GM23338 (cell line): ENCODE results near the gene ZDHHC6. TPM values are rescaled to one million over a fixed set of nuclear protein-coding genes. Genes with fewer than 3 reads are reported as not detected.

Experiments
- ATAC-seq: fragments of 200-7000 bp; cut with Tn5 transposase; 3 replicates; pipeline ENCODE4 v1.9.1; 2020
- DNase-seq: peaks from one replicate; pipeline ENCODE4 v3.0.0-alpha.2; 2015; ENCODE audit warnings: low spot score
- H2AFZ ChIP-seq: fragments of 200-600 bp; sonication (generic); 2 replicates; pipeline ENCODE4 v1.8.0; 2016; ENCODE audit warnings: antibody characterized with exemption, mild to moderate bottlenecking, moderate library complexity
- H3F3A ChIP-seq: fragments of 200-600 bp; sonication (generic); replicated peaks from 2 replicates; pipeline ENCODE4 v1.8.0; 2017; ENCODE audit warnings: antibody characterized with exemption, mixed run types, low read depth
- H3K27ac ChIP-seq: fragments of 200-600 bp; sonication (generic); 2 replicates; pipeline ENCODE4 v1.6.1; 2016; ENCODE audit warnings: low read depth
- H3K27me3 ChIP-seq: fragments of 200-600 bp; sonication (generic); 2 replicates; pipeline ENCODE4 v1.8.0; 2016; ENCODE audit warnings: mild to moderate bottlenecking, mixed run types, moderate library complexity; ENCODE audit not compliant: insufficient read depth
- H3K36me3 ChIP-seq: fragments of 200-600 bp; sonication (generic); 2 replicates; pipeline ENCODE4 v1.8.0; 2016; ENCODE audit warnings: mild to moderate bottlenecking; ENCODE audit not compliant: insufficient read depth
- H3K4me1 ChIP-seq: fragments of 200-600 bp; sonication (generic); 2 replicates; pipeline ENCODE4 v1.8.0; 2016; ENCODE audit warnings: mild to moderate bottlenecking, moderate library complexity; ENCODE audit not compliant: insufficient read depth
- H3K4me2 ChIP-seq: fragments of 200-600 bp; sonication (generic); 2 replicates; pipeline ENCODE4 v1.7.1; 2017; ENCODE audit warnings: mixed run types
- H3K4me3 ChIP-seq: fragments of 200-600 bp; sonication (generic); 2 replicates; pipeline ENCODE4 v1.6.1; 2016; ENCODE audit warnings: mixed run types
- H3K79me2 ChIP-seq: fragments of 200-600 bp; sonication (generic); replicated peaks from 2 replicates; pipeline ENCODE4 v1.8.0; 2017; ENCODE audit warnings: mild to moderate bottlenecking; ENCODE audit not compliant: insufficient read depth
- H3K9me2 ChIP-seq: fragments of 200-600 bp; sonication (generic); 2 replicates; pipeline ENCODE4 v1.8.0; 2017; ENCODE audit not compliant: insufficient read depth
- H4K20me1 ChIP-seq: fragments of 200-600 bp; sonication (generic); replicated peaks from 2 replicates; pipeline ENCODE4 v1.8.0; 2017; ENCODE audit warnings: mild to moderate bottlenecking; ENCODE audit not compliant: insufficient read depth
- H3K27ac Mint-ChIP-seq: 2 replicates; pipeline ENCODE4 v1.8.0; 2020; ENCODE audit warnings: inconsistent platforms, mild to moderate bottlenecking, moderate library complexity, mixed read lengths
- H3K27me3 Mint-ChIP-seq: 3 replicates; pipeline ENCODE4 v1.8.0; 2022; ENCODE audit warnings: low read depth, mild to moderate bottlenecking, moderate library complexity, mixed read lengths, inconsistent platforms; ENCODE audit not compliant: insufficient read depth, poor library complexity
- H3K36me3 Mint-ChIP-seq: 3 replicates; pipeline ENCODE4 v1.8.0; 2021; ENCODE audit warnings: low read depth, mild to moderate bottlenecking, inconsistent platforms, moderate library complexity, mixed read lengths
- H3K4me1 Mint-ChIP-seq: 3 replicates; pipeline ENCODE4 v1.8.0; 2020; ENCODE audit warnings: mild to moderate bottlenecking, inconsistent platforms, mixed read lengths
- H3K4me3 Mint-ChIP-seq: 3 replicates; pipeline ENCODE4 v1.8.0; 2021; ENCODE audit warnings: moderate library complexity, mild to moderate bottlenecking, inconsistent platforms, mixed read lengths
- H3K9me3 Mint-ChIP-seq: 3 replicates; pipeline ENCODE4 v1.8.0; 2020; ENCODE audit warnings: moderate library complexity, mild to moderate bottlenecking, inconsistent platforms, mixed read lengths
- CREB1 ChIP-seq: fragments of 250-450 bp; sonication (Bioruptor Pico); IDR thresholded peaks from 2 replicates; pipeline ENCODE4 v1.5.0; 2020; ENCODE audit warnings: low read depth, mild to moderate bottlenecking, moderate library complexity
- CTCF ChIP-seq, 2 experiments: fragments of 200-600 bp in 1 of 2; sonication (generic) in 1 of 2; conservative IDR thresholded peaks; 2 replicates each; pipeline versions ENCODE4 v1.5.1 to v1.6.1; 2016 to 2017; ENCODE audit warnings: antibody characterized with exemption in 2 of 2, low read depth in 2 of 2, mild to moderate bottlenecking in 2 of 2, moderate library complexity in 1 of 2
- NANOG ChIP-seq: IDR thresholded peaks from 2 replicates; pipeline ENCODE4 v1.6.1; 2016; ENCODE audit warnings: antibody characterized with exemption, borderline replicate concordance
- POLR2AphosphoS5 ChIP-seq: IDR thresholded peaks from 2 replicates; pipeline ENCODE4 v1.6.1; 2016; ENCODE audit warnings: antibody characterized with exemption, low read depth
- STAT1 ChIP-seq: IDR thresholded peaks from one replicate; pipeline ENCODE4 v1.6.1; 2016; ENCODE audit warnings: antibody characterized with exemption; ENCODE audit not compliant: unreplicated experiment
- ZNF331 ChIP-seq: fragments of 250-450 bp; sonication (Bioruptor Pico); IDR thresholded peaks from 2 replicates; pipeline ENCODE4 v1.5.0; 2020; ENCODE audit warnings: low read depth, mild to moderate bottlenecking, moderate library complexity
- polyA plus RNA-seq: library from polyadenylated mRNA; unstranded; fragments of >200 nt; fragmentation: Nextera tagmentation; extraction: Ambion mirVana; gene quantifications from 2 replicates; pipeline ENCODE4 v1.2.1, GENCODE V29; 2016
- total RNA-seq: library from RNA; depleted of rRNA; stranded (reverse); fragments of >200 nt; shearing (Covaris generic); gene quantifications from 2 replicates; pipeline ENCODE4 v1.2.3, GENCODE V29; 2014; rRNA removed
- TF ChIP-seq, protein P1 (sequence below): fragments of 250-450 bp; sonication (Bioruptor Pico); IDR thresholded peaks from 2 replicates; pipeline ENCODE4 v1.5.0; 2020; ENCODE audit warnings: mild to moderate bottlenecking, moderate library complexity

ZDHHC6 gene
- total and polyA plus RNA-seq, 2 experiments from 2014 or later = 24.6 to 33.7 TPM

DNA sequence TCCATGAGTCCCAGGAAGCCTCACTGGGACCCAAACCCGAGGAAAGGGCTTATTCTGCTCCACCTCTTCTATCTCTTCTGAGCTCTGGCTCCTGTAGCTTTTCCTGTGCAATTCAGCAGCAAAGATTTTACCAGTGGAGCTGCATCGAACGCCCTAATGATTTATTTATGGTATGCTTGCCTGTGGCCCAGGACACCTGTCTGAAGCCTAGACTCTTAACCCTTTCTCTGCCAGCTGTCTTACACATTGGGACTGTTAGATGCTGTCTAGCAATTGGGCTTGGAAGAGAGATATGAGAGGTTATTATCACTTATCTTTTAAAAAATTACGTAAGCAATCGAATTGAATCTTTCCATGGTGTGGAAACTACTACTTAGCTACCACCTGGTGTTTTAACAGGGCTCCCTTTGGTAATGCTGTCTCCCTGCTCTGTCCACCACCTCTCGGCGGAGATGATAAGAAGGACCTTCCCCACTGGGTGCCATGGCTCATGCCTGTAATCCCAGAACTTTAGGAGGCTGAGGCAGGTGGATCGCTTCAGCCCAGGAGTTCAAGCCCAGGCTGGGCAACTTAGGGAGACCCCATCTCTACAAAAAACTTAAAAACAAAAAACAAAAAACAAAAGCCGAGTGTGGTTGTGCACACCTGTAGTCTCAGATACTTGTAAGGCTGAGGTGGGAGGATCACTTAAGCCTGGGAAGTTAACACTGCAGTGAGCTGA lies 64.0 kb downstream of the ZDHHC6 start:
- H3K9me2 ChIP-seq = no peaks in the 10 kb centered on the region
- ATAC-seq (no peak), DNase-seq (no peak)
- no peak overlapping the region for H3K4me2 ChIP-seq
- Mint-ChIP-seq H3K9me3 (no peaks in the 10 kb centered on the region), H3K4me3 (no peak overlapping the region), H3K27ac (no peak overlapping the region), H3K27me3 (peaks cover 1% of the 10 kb centered on the region), H3K4me1 (no peaks in the 10 kb centered on the region), H3K36me3 (no peaks in the 10 kb centered on the region)
- no peaks in the 10 kb centered on the region for H4K20me1 ChIP-seq
- no peaks in the 10 kb centered on the region for H3K27me3 ChIP-seq
- H2AFZ ChIP-seq = no peak overlapping the region
- no peaks in the 10 kb centered on the region for H3K36me3 ChIP-seq
- no peak overlapping the region for H3K4me3 ChIP-seq
- no peaks in the 10 kb centered on the region for H3K79me2 ChIP-seq
- no peak overlapping the region for H3K27ac ChIP-seq
- no peaks in the 10 kb centered on the region for H3K4me1 ChIP-seq
- no peaks in the 10 kb centered on the region for H3F3A ChIP-seq
- TF ChIP-seq CTCF (conservative IDR thresholded peaks at IDR 0.05; ENCODE audit: low read depth in 2 of 2) (no peak), STAT1 (no peak), NANOG (no peak), CREB1 (CRISPR knock-in tag) (no peak), POLR2AphosphoS5 (no peak), ZNF331 (CRISPR knock-in tag) (no peak)
- TF ChIP-seq, protein P1, sequence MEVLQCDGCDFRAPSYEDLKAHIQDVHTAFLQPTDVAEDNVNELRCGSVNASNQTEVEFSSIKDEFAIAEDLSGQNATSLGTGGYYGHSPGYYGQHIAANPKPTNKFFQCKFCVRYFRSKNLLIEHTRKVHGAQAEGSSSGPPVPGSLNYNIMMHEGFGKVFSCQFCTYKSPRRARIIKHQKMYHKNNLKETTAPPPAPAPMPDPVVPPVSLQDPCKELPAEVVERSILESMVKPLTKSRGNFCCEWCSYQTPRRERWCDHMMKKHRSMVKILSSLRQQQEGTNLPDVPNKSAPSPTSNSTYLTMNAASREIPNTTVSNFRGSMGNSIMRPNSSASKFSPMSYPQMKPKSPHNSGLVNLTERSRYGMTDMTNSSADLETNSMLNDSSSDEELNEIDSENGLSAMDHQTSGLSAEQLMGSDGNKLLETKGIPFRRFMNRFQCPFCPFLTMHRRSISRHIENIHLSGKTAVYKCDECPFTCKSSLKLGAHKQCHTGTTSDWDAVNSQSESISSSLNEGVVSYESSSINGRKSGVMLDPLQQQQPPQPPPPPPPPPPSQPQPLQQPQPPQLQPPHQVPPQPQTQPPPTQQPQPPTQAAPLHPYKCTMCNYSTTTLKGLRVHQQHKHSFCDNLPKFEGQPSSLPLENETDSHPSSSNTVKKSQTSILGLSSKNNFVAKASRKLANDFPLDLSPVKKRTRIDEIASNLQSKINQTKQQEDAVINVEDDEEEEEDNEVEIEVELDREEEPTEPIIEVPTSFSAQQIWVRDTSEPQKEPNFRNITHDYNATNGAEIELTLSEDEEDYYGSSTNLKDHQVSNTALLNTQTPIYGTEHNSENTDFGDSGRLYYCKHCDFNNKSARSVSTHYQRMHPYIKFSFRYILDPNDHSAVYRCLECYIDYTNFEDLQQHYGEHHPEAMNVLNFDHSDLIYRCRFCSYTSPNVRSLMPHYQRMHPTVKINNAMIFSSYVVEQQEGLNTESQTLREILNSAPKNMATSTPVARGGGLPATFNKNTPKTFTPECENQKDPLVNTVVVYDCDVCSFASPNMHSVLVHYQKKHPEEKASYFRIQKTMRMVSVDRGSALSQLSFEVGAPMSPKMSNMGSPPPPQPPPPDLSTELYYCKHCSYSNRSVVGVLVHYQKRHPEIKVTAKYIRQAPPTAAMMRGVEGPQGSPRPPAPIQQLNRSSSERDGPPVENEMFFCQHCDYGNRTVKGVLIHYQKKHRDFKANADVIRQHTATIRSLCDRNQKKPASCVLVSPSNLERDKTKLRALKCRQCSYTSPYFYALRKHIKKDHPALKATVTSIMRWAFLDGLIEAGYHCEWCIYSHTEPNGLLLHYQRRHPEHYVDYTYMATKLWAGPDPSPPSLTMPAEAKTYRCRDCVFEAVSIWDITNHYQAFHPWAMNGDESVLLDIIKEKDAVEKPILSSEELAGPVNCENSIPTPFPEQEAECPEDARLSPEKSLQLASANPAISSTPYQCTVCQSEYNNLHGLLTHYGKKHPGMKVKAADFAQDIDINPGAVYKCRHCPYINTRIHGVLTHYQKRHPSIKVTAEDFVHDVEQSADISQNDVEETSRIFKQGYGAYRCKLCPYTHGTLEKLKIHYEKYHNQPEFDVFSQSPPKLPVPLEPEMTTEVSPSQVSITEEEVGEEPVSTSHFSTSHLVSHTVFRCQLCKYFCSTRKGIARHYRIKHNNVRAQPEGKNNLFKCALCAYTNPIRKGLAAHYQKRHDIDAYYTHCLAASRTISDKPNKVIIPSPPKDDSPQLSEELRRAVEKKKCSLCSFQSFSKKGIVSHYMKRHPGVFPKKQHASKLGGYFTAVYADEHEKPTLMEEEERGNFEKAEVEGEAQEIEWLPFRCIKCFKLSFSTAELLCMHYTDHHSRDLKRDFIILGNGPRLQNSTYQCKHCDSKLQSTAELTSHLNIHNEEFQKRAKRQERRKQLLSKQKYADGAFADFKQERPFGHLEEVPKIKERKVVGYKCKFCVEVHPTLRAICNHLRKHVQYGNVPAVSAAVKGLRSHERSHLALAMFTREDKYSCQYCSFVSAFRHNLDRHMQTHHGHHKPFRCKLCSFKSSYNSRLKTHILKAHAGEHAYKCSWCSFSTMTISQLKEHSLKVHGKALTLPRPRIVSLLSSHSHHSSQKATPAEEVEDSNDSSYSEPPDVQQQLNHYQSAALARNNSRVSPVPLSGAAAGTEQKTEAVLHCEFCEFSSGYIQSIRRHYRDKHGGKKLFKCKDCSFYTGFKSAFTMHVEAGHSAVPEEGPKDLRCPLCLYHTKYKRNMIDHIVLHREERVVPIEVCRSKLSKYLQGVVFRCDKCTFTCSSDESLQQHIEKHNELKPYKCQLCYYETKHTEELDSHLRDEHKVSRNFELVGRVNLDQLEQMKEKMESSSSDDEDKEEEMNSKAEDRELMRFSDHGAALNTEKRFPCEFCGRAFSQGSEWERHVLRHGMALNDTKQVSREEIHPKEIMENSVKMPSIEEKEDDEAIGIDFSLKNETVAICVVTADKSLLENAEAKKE (CRISPR knock-in tag) = no peak

Other genes with a start within 250 kb of the ZDHHC6 start
- gene TECTB, start 163.5 kb downstream of the ZDHHC6 start, total RNA-seq = not detected in 2 replicates
- gene TECTB, start 163.5 kb downstream of the ZDHHC6 start, polyA plus RNA-seq = not detected in 2 replicates
- not detected in 2 replicates for gene ACSL5, start 72.8 kb downstream of the ZDHHC6 start, total RNA-seq
- gene ACSL5, start 72.8 kb downstream of the ZDHHC6 start, polyA plus RNA-seq = 0.09 TPM in 1 of 2 replicates, not detected in the other
- 29.4 and 31.0 TPM in 2 replicates for gene VTI1A, start 301 bp upstream of the ZDHHC6 start, total RNA-seq
- 18.4 and 26.8 TPM in 2 replicates for gene VTI1A, start 301 bp upstream of the ZDHHC6 start, polyA plus RNA-seq